Tibial artery (tissue), 4 donors: Measurements from ENCODE around the gene CHID1.

Experiments
- DNase-seq, 2 donors: peaks; one replicate each; pipeline ENCODE4 v3.0.0-alpha.2; 2019
- H3K27ac ChIP-seq, 2 donors: fragments of 200-600 bp; sonication (generic) in 1 of 2; 1 replicate in 1 of 2; 2 replicates in 1 of 2; pipeline ENCODE4 v1.5.1; 2018 to 2019; ENCODE audit warnings: mild to moderate bottlenecking in 1 of 2
- H3K27me3 ChIP-seq, 2 donors: fragments of 200-600 bp; sonication (generic) in 1 of 2; one replicate each; pipeline versions ENCODE4 v1.5.1 to v1.6.0; 2016 to 2019
- H3K36me3 ChIP-seq, 3 donors: fragments of 200-600 bp; sonication (generic) in 2 of 3; one replicate each; pipeline ENCODE4 v1.5.1; 2016 to 2019; ENCODE audit warnings: mild to moderate bottlenecking in 2 of 3
- H3K4me1 ChIP-seq, 4 donors: fragments of 200-600 bp; sonication (generic) in 2 of 4; 1 replicate in 3 of 4; 2 replicates in 1 of 4; pipeline ENCODE4 v1.5.1; 2016 to 2019
- H3K4me3 ChIP-seq, 2 donors: fragments of 200-600 bp; sonication (generic) in 1 of 2; 1 replicate in 1 of 2; 2 replicates in 1 of 2; pipeline ENCODE4 v1.5.1; 2018 to 2019; ENCODE audit warnings: mild to moderate bottlenecking in 2 of 2
- H3K9me3 ChIP-seq, 3 donors: fragments of 200-600 bp; sonication (generic) in 1 of 3; one replicate each; pipeline ENCODE4 v1.5.1; 2016 to 2019
- CTCF ChIP-seq, 2 experiments: fragments of 200-600 bp in 1 of 2; fragments of 450-650 bp in 1 of 2; IDR thresholded peaks; one replicate each; pipeline ENCODE4 v1.5.1; 2017 to 2019; ENCODE audit warnings: antibody characterized with exemption in 2 of 2, mild to moderate bottlenecking in 1 of 2, moderate library complexity in 1 of 2
- intact Hi-C: fragments of 100-400 bp; cut with DNase I; formaldehyde crosslinking; loops from one replicate; pipeline ENCODE4 v1.15.0; 2023; ENCODE audit warnings: low total_unique reads

CHID1 gene

DNA sequence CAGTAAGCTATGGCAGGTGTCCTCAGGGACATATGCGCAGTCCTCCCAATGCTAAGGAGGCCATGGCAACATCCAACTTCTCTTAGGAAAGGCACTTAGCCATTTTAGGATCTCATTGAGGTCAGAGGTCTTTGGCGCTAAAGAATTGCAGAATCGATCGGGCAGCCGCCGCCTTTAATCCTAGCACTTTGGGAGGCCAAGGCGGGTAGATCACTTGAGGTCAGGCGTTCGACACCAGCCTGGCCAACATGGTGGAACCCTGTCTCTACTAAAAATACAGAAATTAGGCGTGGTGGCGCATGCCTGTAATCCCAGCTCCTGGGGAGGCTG is 1.2 kb upstream of the CHID1 start:
- Histone ChIP-seq H3K36me3 (no peaks in the 10 kb centered on the region), H3K9me3 (no peaks in the 10 kb centered on the region), H3K4me3 (peak overlapping the region in 1 of 2 donors; percentile 86), H3K27ac (peak overlapping the region; percentile 91 to 93), H3K27me3 (no peaks in the 10 kb centered on the region), H3K4me1 (peaks cover 0 to 24% (median 14%) of the 10 kb centered on the region in 4 donors)
- DNase-seq, result no peak
- TF ChIP-seq CTCF (IDR thresholded peaks at IDR 0.05), result no peak
- intact Hi-C loops, result no loop called here

GRCh38 chr11:911031-911889 is 650 bp upstream of the CHID1 start:
- peak; percentile 42 to 74 for DNase-seq
- Histone ChIP-seq H3K36me3 (peaks cover 0 to 5% (median 0%) of the 10 kb centered on the region in 3 donors), H3K4me3 (peak overlapping the region; percentile 86 to 95), H3K27me3 (no peaks in the 10 kb centered on the region), H3K27ac (peak overlapping the region; percentile 91 to 93), H3K4me1 (peaks cover 0 to 24% (median 14%) of the 10 kb centered on the region in 4 donors), H3K9me3 (no peaks in the 10 kb centered on the region)
- TF ChIP-seq CTCF (IDR thresholded peaks at IDR 0.05), result no peak
- intact Hi-C loops, result no loop called here

DNA sequence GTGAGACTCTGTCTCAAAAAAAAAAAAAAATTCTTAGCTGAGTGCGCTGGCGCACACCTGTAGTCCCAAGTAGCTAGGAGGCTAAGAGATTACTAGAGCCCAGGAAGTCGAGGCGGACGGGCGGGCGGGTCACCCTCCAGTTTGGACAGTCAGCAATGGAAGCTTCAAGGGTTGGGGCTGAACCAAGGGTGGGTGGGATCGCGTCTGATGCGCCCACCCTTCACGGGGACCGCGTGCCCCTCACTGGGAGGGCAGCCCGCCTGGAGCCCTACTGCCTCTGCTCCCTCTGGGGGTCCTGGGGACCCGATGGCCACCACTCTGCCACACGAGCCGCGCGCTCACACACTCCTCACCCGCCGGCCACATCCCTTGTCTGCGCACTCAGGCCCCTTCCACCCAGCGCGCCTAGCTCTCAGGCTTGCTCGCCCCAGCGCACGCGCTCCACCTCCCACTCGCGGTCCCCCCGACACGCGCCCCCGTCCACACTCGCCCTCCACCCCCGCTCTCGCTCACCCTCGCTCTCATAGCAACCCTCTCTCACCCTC is 494 bp downstream of the CHID1 start:
- no peak for TF ChIP-seq CTCF (IDR thresholded peaks at IDR 0.05)
- Histone ChIP-seq H3K9me3 (no peaks in the 10 kb centered on the region), H3K27me3 (no peaks in the 10 kb centered on the region), H3K27ac (peak overlapping the region; percentile 91 to 93), H3K4me1 (peaks cover 0 to 24% (median 14%) of the 10 kb centered on the region in 4 donors), H3K36me3 (peaks cover 0 to 10% (median 0%) of the 10 kb centered on the region in 3 donors), H3K4me3 (peak overlapping the region; percentile 86 to 95)
- DNase-seq, result no peak
- intact Hi-C loops, result no loop called here

DNA sequence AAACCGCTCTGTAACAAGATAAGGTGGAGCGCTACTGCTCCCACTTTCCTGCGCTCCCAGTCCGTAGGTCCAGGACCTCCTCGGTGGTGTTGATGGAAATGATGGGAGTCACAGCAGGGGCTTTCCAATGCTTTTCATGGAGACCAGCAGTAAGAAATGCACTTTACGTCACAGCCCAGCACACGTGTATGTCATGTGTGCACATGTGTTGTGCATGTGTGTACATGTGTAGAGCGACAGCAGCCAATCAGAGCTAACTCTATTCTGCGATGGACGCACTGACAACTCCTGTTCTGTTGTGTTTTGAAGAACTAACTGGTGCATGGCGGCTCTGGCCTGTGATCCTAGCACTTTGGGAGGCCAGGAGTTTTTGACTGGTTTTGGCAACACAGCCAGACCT is 1.2 kb downstream of the CHID1 start:
- TF ChIP-seq CTCF (IDR thresholded peaks at IDR 0.05), result no peak
- peaks cover 2 to 16% (median 4%) of the 10 kb centered on the region in 3 donors for H3K36me3 ChIP-seq
- H3K9me3 ChIP-seq, result no peaks in the 10 kb centered on the region
- H3K4me3 ChIP-seq, result no peak overlapping the region
- no peak overlapping the region for H3K27ac ChIP-seq
- no peaks in the 10 kb centered on the region for H3K27me3 ChIP-seq
- intact Hi-C loops, result no loop called here
- DNase-seq, result no peak
- peaks cover 0 to 24% (median 14%) of the 10 kb centered on the region in 4 donors for H3K4me1 ChIP-seq

DNA sequence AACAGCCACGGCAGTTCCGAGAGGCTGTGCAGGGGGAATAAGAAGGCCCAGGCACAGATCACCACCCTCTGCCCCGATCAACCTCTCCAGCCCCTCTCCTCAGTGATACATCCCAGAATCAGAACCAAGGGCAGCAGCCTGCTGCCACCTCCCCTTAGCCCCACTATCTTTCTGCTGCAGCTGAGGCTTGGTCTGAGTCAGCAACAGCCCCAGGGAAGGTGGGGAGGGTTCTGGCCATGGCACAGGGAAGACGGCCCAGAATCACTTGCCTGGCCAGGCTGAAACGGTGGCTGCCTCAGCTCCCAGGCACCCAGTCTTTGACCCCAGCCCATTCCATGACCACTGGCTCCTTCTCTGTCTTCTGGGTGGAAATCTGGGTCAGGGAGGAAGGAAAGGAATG is 2.3 kb downstream of the CHID1 start:
- DNase-seq, result no peak
- intact Hi-C loops, result no loop called here
- no peak overlapping the region for H3K4me3 ChIP-seq

More for the DNA sequence above, 2.3 kb downstream of the CHID1 start:
- no peaks in the 10 kb centered on the region for H3K27me3 ChIP-seq
- H3K27ac ChIP-seq, result no peak overlapping the region
- H3K36me3 ChIP-seq, result peaks cover 12 to 27% (median 15%) of the 10 kb centered on the region in 3 donors
- H3K4me1 ChIP-seq, result peaks cover 0 to 24% (median 14%) of the 10 kb centered on the region in 4 donors
- TF ChIP-seq CTCF (IDR thresholded peaks at IDR 0.05), result no peak
- no peaks in the 10 kb centered on the region for H3K9me3 ChIP-seq
